BJ (cell line): Measurements from ENCODE around the gene XYLT1. TPM values are rescaled to one million over a fixed set of nuclear protein-coding genes. Genes with fewer than 3 reads are reported as not detected.

Source experiments
- CTCF ChIA-PET: fragments of 350-600 bp; formaldehyde crosslinking; extraction: SDS; loops from one replicate; lab custom pipeline; 2021; ENCODE audit warnings: antibody characterized with exemption, inconsistent platforms; lab: Yijun Ruan, JAX
- POLR2A ChIA-PET: fragments of 300-600 bp; sonication (Branson Sonifier 250); formaldehyde crosslinking; extraction: SDS; loops from one replicate; lab custom pipeline; 2021; ENCODE audit warnings: antibody characterized with exemption; lab: Charles Lee
- DNase-seq: peaks from one replicate; pipeline ENCODE4 v3.0.0-alpha.2; 2011; ENCODE audit warnings: low read depth
- H3K27me3 ChIP-seq: 2 replicates; pipeline ENCODE4 v1.6.0; 2011; ENCODE audit warnings: low read length; ENCODE audit not compliant: control insufficient read depth, insufficient read depth
- H3K36me3 ChIP-seq: 2 replicates; pipeline ENCODE4 v1.5.1; 2011; ENCODE audit warnings: low read length; ENCODE audit not compliant: control insufficient read depth, insufficient read depth
- H3K4me3 ChIP-seq: 2 replicates; pipeline ENCODE4 v1.5.1; 2011; ENCODE audit warnings: low read depth, mild to moderate bottlenecking, control low read depth, low read length
- CTCF ChIP-seq: IDR thresholded peaks from 2 replicates; pipeline ENCODE4 v1.5.1; 2011; ENCODE audit warnings: low read depth, mild to moderate bottlenecking, control low read depth, inconsistent platforms, low read length, moderate library complexity; ENCODE audit not compliant: insufficient read depth
- polyA plus RNA-seq: library from polyadenylated mRNA; depleted of rRNA; stranded (reverse); fragments of >200 nt; gene quantifications from 2 replicates; pipeline ENCODE4 v1.2.3, GENCODE V29; 2011

The XYLT1 gene
- polyA plus RNA-seq, 1 experiment = 15.9 TPM

GRCh38 chr16:17194190-17194780 lies 276.5 kb downstream of the XYLT1 start:
- TF ChIP-seq CTCF = peak; percentile 85
- POLR2A ChIA-PET = no interaction called here
- Histone ChIP-seq H3K27me3 (no peaks in the 10 kb centered on the region), H3K36me3 (peaks cover 8% of the 10 kb centered on the region), H3K4me3 (no peak overlapping the region)
- CTCF ChIA-PET = interaction anchor here (0.6 to 3.5 kb wide), 23 partner anchors 8 to 303 kb away, joined by 3 to 32 read pairs (median 3); partner anchors contain the start of gene XYLT1
- DNase-seq = no peak

- ChIA-PET CTCF (interaction anchor here (0.6 to 3.5 kb wide), 19 partner anchors 8 to 304 kb away, joined by 3 to 32 read pairs (median 4); partner anchors contain the start of gene XYLT1), POLR2A (no interaction called here)
- DNase-seq = no peak
- peaks cover 8% of the 10 kb centered on the region for H3K36me3 ChIP-seq
- no peak overlapping the region for H3K4me3 ChIP-seq
- no peaks in the 10 kb centered on the region for H3K27me3 ChIP-seq
- TF ChIP-seq CTCF = no peak
Measured at GRCh38 chr16:17193566-17194100, 277.1 kb downstream of the XYLT1 start.

GRCh38 chr16:17184026-17184425 lies 286.7 kb downstream of the XYLT1 start:
- CTCF ChIA-PET = no interaction called here
- no peaks in the 10 kb centered on the region; the same call in 1 of the 2 replicates for H3K36me3 ChIP-seq
- no peaks in the 10 kb centered on the region for H3K27me3 ChIP-seq
- TF ChIP-seq CTCF = no peak
- no peak for DNase-seq
- H3K4me3 ChIP-seq = no peak overlapping the region
- POLR2A ChIA-PET = no interaction called here

- TF ChIP-seq CTCF = no peak
- peaks cover 4% of the 10 kb centered on the region for H3K36me3 ChIP-seq
- ChIA-PET POLR2A (no interaction called here), CTCF (interaction anchor here (0.5 to 1.6 kb wide), 4 partner anchors 10 to 289 kb away, joined by 3 to 4 read pairs (median 4); no protein-coding TSS in a partner anchor)
- no peaks in the 10 kb centered on the region for H3K27me3 ChIP-seq
- no peak for DNase-seq
- no peak overlapping the region for H3K4me3 ChIP-seq
Measured at GRCh38 chr16:17177959-17178905, 292.5 kb downstream of the XYLT1 start.
